ENCODE results near the gene HSPA9. TPM values are rescaled to one million over a fixed set of nuclear protein-coding genes. Genes with fewer than 3 reads are reported as not detected.

Gene HSPA9
- total and polyA plus RNA-seq, 9 of the 15 experiments (the other 6 are each of a cell fraction or from before 2014, with no cell fraction given), result 195 to 583 (median 514) TPM

DNA sequence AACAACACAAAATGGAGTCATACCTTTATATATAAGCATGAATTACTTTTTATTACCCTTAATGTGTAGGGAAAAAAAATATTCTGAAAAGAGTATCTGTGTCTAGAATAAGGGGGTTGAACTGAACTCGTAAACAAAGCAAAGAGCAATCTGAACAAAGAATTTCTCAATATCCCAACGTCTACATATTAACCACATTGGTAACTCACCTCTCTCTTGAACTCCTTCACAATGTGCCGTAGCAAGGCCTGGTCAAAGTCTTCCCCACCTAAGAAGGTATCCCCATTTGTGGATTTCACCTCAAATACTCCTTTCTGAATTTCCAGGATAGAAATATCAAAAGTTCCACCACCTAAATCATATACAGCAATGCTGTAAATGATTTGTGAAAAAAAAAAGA, 8.4 kb downstream of the HSPA9 start:
- no peak overlapping the region for H3K9ac ChIP-seq (ENCODE audit: insufficient read depth in 1 of 2, low read depth in 2 of 2, low read length in 2 of 2)
- H3K4me2 ChIP-seq (ENCODE audit: insufficient read depth, low read length), result no peak overlapping the region
- FAIRE-seq, result no peak
- H3K79me2 ChIP-seq (ENCODE audit: control insufficient read depth, insufficient read depth, low read length), result peaks cover 94% of the 10 kb centered on the region
- H3K36me3 ChIP-seq (ENCODE audit: control insufficient read depth, insufficient read depth, low read length), result peaks cover 95% of the 10 kb centered on the region
- no peak for DNase-seq (ENCODE audit: extremely low read depth in 1 of 4, low spot score in 3 of 4)
- TF ChIP-seq RBFOX2 (IDR thresholded peaks at IDR 0.05; ENCODE audit: low read depth, low read length) (peak; percentile 36; the same call in 1 of the 2 replicates), SMC3 (conservative IDR thresholded peaks at IDR 0.05; ENCODE audit: insufficient read depth, low read depth, low read length) (no peak), POLR2AphosphoS5 (IDR thresholded peaks at IDR 0.05; ENCODE audit: control insufficient read depth, insufficient read depth, low read depth, low read length) (0 out of 2 replicates have a peak, but pooled peaks have one; percentile 22)
- CTCF ChIA-PET (ENCODE audit: low intra/inter-chr PET ratio), result no interaction called here
- H3K4me3 ChIP-seq, result no peak overlapping the region
- no peak overlapping the region for H3K27ac ChIP-seq (ENCODE audit: extremely low read depth, low read depth, low read length)
- ATAC-seq, result no peak
- POLR2A ChIA-PET, result interaction anchor here (0.9 to 5.1 kb wide), 5 partner anchors 8 to 102 kb away, joined by 3 to 73 read pairs (median 3); partner anchors contain the start of genes EGR1, ETF1 and HSPA9
- no peaks in the 10 kb centered on the region for H3K27me3 ChIP-seq (ENCODE audit: control insufficient read depth in 2 of 2, insufficient read depth in 2 of 2, low read length in 2 of 2)
- peaks cover 4% of the 10 kb centered on the region for H4K20me1 ChIP-seq (replicated peaks; ENCODE audit: control insufficient read depth, insufficient read depth, low read length)
- no peaks in the 10 kb centered on the region for H3K9me1 ChIP-seq (ENCODE audit: control insufficient read depth, insufficient read depth, low read length)
- no TSS peak for BruUV-seq (replicated peaks)
- intact Hi-C loops (cut with micrococcal nuclease), result no loop called here
- H2AFZ ChIP-seq (ENCODE audit: low read depth, low read length), result no peak overlapping the region
- H3K4me1 ChIP-seq (replicated peaks in 1 of 2; ENCODE audit: control insufficient read depth in 2 of 2, insufficient read depth in 2 of 2, low read length in 2 of 2), result no peaks in the 10 kb centered on the region; a peak in 1 of 5 replicates
- no peaks in the 10 kb centered on the region for H3K9me3 ChIP-seq (replicated peaks; ENCODE audit: control insufficient read depth, insufficient read depth, low read depth, low read length)
- in situ Hi-C loops (cut with MboI), result no loop called here
- WGBS (ENCODE audit: insufficient coverage, low coverage, missing lambda C conversion rate), result 93% methylated on average over 3 of the region's 3 CpGs

DNA sequence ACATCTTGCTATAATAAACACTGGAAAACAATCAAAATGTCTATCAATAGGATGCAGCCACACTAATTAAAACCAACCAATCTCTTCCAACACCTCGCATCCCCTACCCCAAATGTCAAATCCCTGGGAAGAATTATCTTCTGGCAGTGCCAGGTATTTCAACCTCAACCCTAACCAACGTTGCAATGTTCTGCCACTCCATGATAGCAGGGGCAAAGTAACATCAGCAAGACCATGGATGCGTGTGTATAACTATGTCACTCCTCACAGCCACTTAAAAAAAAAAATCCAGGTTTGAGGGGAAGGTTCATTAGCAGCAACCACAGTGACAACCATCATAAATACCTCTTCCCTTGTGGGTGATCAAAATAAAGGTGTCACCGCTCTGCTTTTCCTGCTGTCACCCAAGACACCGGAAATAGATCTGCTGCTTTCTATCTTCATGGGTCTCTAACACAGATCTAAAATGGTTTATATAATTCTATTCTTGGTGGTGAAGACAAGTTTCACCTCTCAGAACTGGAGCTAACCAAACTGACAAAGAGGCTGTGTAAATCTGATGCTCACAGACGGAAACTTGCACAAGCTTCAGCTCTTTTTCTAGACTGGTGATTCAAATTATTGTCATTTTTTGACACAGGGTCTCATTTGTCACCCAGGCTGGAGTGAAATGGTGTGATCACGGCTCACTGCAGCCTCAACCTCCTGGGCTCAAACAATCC, 9.9 kb downstream of the HSPA9 start:
- CTCF ChIA-PET (ENCODE audit: low intra/inter-chr PET ratio), result no interaction called here
- intact Hi-C loops (cut with micrococcal nuclease) (no loop called here), in situ Hi-C loops (cut with MboI) (no loop called here)
- Histone ChIP-seq H2AFZ (ENCODE audit: low read depth, low read length) (no peak overlapping the region), H3K9ac (ENCODE audit: insufficient read depth in 1 of 2, low read depth in 2 of 2, low read length in 2 of 2) (no peak overlapping the region), H3K27ac (ENCODE audit: extremely low read depth, low read depth, low read length) (no peak overlapping the region), H3K79me2 (ENCODE audit: control insufficient read depth, insufficient read depth, low read length) (peaks cover 87% of the 10 kb centered on the region), H3K27me3 (ENCODE audit: control insufficient read depth in 2 of 2, insufficient read depth in 2 of 2, low read length in 2 of 2) (no peaks in the 10 kb centered on the region), H4K20me1 (replicated peaks; ENCODE audit: control insufficient read depth, insufficient read depth, low read length) (peaks cover 4% of the 10 kb centered on the region), H3K9me1 (ENCODE audit: control insufficient read depth, insufficient read depth, low read length) (no peaks in the 10 kb centered on the region), H3K4me1 (replicated peaks in 1 of 2; ENCODE audit: control insufficient read depth in 2 of 2, insufficient read depth in 2 of 2, low read length in 2 of 2) (no peaks in the 10 kb centered on the region), H3K9me3 (replicated peaks; ENCODE audit: control insufficient read depth, insufficient read depth, low read depth, low read length) (no peaks in the 10 kb centered on the region), H3K4me3 (no peak overlapping the region), H3K36me3 (ENCODE audit: control insufficient read depth, insufficient read depth, low read length) (peaks cover 95% of the 10 kb centered on the region), H3K4me2 (ENCODE audit: insufficient read depth, low read length) (no peak overlapping the region)
- no peak for DNase-seq (ENCODE audit: extremely low read depth in 1 of 4, low spot score in 3 of 4)
- no peak for ATAC-seq
- POLR2A ChIA-PET, result interaction anchor here (0.8 to 5.1 kb wide), 6 partner anchors 10 to 17 kb away, joined by 4 to 73 read pairs (median 12); partner anchors contain the start of gene HSPA9
- WGBS (ENCODE audit: insufficient coverage, low coverage, missing lambda C conversion rate), result 87% methylated on average over 7 of the region's 7 CpGs
- no peak for FAIRE-seq
- BruUV-seq (replicated peaks), result no TSS peak
- TF ChIP-seq XRCC5 (IDR thresholded peaks at IDR 0.05; ENCODE audit: low read depth, low read length) (no peak), NFE2L1 (tag; IDR thresholded peaks at IDR 0.05; ENCODE audit: borderline replicate concordance, low read depth) (no peak), PTTG1 (tag; IDR thresholded peaks at IDR 0.05; ENCODE audit: low read depth) (no peak), ZNF253 (CRISPR knock-in tag; conservative IDR thresholded peaks at IDR 0.05) (no peak)
- TF ChIP-seq, protein P1, sequence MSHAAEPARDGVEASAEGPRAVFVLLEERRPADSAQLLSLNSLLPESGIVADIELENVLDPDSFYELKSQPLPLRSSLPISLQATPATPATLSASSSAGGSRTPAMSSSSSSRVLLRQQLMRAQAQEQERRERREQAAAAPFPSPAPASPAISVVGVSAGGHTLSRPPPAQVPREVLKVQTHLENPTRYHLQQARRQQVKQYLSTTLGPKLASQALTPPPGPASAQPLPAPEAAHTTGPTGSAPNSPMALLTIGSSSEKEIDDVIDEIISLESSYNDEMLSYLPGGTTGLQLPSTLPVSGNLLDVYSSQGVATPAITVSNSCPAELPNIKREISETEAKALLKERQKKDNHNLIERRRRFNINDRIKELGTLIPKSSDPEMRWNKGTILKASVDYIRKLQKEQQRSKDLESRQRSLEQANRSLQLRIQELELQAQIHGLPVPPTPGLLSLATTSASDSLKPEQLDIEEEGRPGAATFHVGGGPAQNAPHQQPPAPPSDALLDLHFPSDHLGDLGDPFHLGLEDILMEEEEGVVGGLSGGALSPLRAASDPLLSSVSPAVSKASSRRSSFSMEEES (CRISPR knock-in tag; IDR thresholded peaks at IDR 0.05), result no peak

All from K562 (cell line).